AG09309 (cell line): ENCODE measurements around the gene COL26A1.
A peak's percentile ranks its signal among the peaks of the same experiment; 100 is the strongest.

Experiments
- DNase-seq: peaks from one replicate; pipeline ENCODE4 v3.0.0-alpha.2; 2010; ENCODE audit warnings: low read depth
- H3K4me3 ChIP-seq: 2 replicates; pipeline ENCODE4 v1.5.1; 2011; ENCODE audit warnings: mild to moderate bottlenecking, low read depth, low read length, moderate library complexity; ENCODE audit not compliant: control insufficient read depth
- CTCF ChIP-seq: IDR thresholded peaks from 2 replicates; pipeline ENCODE4 v1.5.1; 2011; ENCODE audit warnings: mild to moderate bottlenecking, low read depth, low read length, inconsistent platforms; ENCODE audit not compliant: insufficient read depth, control insufficient read depth; ENCODE audit errors: missing control alignments

COL26A1 gene

GRCh38 chr7:101582971-101583370 lies 220.3 kb downstream of the COL26A1 start:
- no peak overlapping the region for H3K4me3 ChIP-seq
- TF ChIP-seq CTCF, result no peak
- DNase-seq, result no peak

GRCh38 chr7:101586078-101586905 lies 223.6 kb downstream of the COL26A1 start:
- TF ChIP-seq CTCF, result no peak
- H3K4me3 ChIP-seq, result no peak overlapping the region
- no peak for DNase-seq

GRCh38 chr7:101586906-101587677 lies 224.4 kb downstream of the COL26A1 start:
- H3K4me3 ChIP-seq, result no peak overlapping the region
- no peak for DNase-seq
- no peak for TF ChIP-seq CTCF

- peak; percentile 10 for DNase-seq
- no peak for TF ChIP-seq CTCF
- no peak overlapping the region for H3K4me3 ChIP-seq
Measured at GRCh38 chr7:101588131-101588935, 225.7 kb downstream of the COL26A1 start.

GRCh38 chr7:101589052-101589451 lies 226.4 kb downstream of the COL26A1 start:
- H3K4me3 ChIP-seq, result no peak overlapping the region
- DNase-seq, result no peak
- no peak for TF ChIP-seq CTCF

GRCh38 chr7:101589976-101590662 lies 227.4 kb downstream of the COL26A1 start:
- H3K4me3 ChIP-seq, result no peak overlapping the region
- no peak for DNase-seq
- no peak for TF ChIP-seq CTCF
